ENCODE measurements around the gene PCBP4.

PCBP4 gene

GRCh38 chr3:51934991-51935885 lies 32.0 kb downstream of the PCBP4 start:
- H3K9me3 ChIP-seq (ENCODE audit: insufficient read depth, low read depth, low read length) = no peaks in the 10 kb centered on the region
- no peak overlapping the region for H3K9ac ChIP-seq (ENCODE audit: low read depth, low read length, poor library complexity, severe bottlenecking)
- TF ChIP-seq EZH2phosphoT487 (IDR thresholded peaks at IDR 0.05; ENCODE audit: borderline replicate concordance) = no peak
- H3K4me2 ChIP-seq (ENCODE audit: low read depth, low read length, poor library complexity, severe bottlenecking) = no peak overlapping the region
- H3K4me3 ChIP-seq (ENCODE audit: low read length, poor library complexity, severe bottlenecking) = no peak overlapping the region
- no peaks in the 10 kb centered on the region for H3K9me2 ChIP-seq (replicated peaks; ENCODE audit: low read depth, low read length)
- no peak overlapping the region for H2AFZ ChIP-seq (ENCODE audit: low read length)
- peaks cover 10% of the 10 kb centered on the region; the same call in 1 of the 2 replicates for H3K79me2 ChIP-seq (ENCODE audit: insufficient read depth, low read length)
- no peaks in the 10 kb centered on the region for H3F3A ChIP-seq (ENCODE audit: low read depth)
- H3K36me3 ChIP-seq (ENCODE audit: insufficient read depth, low read length) = peaks cover 28% of the 10 kb centered on the region; the same call in 1 of the 2 replicates
- H4K20me1 ChIP-seq (ENCODE audit: insufficient read depth, low read length, poor library complexity, severe bottlenecking) = no peaks in the 10 kb centered on the region
- H3K4me1 ChIP-seq (ENCODE audit: insufficient read depth, low read length, poor library complexity, severe bottlenecking) = peaks cover 5% of the 10 kb centered on the region
- no peaks in the 10 kb centered on the region for H3K27me3 ChIP-seq (ENCODE audit: insufficient read depth, low read length, poor library complexity, severe bottlenecking)

GRCh38 chr3:51934139-51934850 lies 33.0 kb downstream of the PCBP4 start:
- Histone ChIP-seq H4K20me1 (ENCODE audit: insufficient read depth, low read length, poor library complexity, severe bottlenecking) (no peaks in the 10 kb centered on the region), H3K9me2 (replicated peaks; ENCODE audit: low read depth, low read length) (no peaks in the 10 kb centered on the region), H3K4me1 (ENCODE audit: insufficient read depth, low read length, poor library complexity, severe bottlenecking) (no peaks in the 10 kb centered on the region), H3K4me3 (ENCODE audit: low read length, poor library complexity, severe bottlenecking) (no peak overlapping the region), H3K4me2 (ENCODE audit: low read depth, low read length, poor library complexity, severe bottlenecking) (no peak overlapping the region), H3K79me2 (ENCODE audit: insufficient read depth, low read length) (peaks cover 3% of the 10 kb centered on the region; the same call in 1 of the 2 replicates), H3K9ac (ENCODE audit: low read depth, low read length, poor library complexity, severe bottlenecking) (no peak overlapping the region), H3K9me3 (ENCODE audit: insufficient read depth, low read depth, low read length) (no peaks in the 10 kb centered on the region), H3F3A (ENCODE audit: low read depth) (no peaks in the 10 kb centered on the region), H3K27me3 (ENCODE audit: insufficient read depth, low read length, poor library complexity, severe bottlenecking) (no peaks in the 10 kb centered on the region), H2AFZ (ENCODE audit: low read length) (no peak overlapping the region), H3K36me3 (ENCODE audit: insufficient read depth, low read length) (peaks cover 28% of the 10 kb centered on the region; the same call in 1 of the 2 replicates)
- TF ChIP-seq, protein P1, sequence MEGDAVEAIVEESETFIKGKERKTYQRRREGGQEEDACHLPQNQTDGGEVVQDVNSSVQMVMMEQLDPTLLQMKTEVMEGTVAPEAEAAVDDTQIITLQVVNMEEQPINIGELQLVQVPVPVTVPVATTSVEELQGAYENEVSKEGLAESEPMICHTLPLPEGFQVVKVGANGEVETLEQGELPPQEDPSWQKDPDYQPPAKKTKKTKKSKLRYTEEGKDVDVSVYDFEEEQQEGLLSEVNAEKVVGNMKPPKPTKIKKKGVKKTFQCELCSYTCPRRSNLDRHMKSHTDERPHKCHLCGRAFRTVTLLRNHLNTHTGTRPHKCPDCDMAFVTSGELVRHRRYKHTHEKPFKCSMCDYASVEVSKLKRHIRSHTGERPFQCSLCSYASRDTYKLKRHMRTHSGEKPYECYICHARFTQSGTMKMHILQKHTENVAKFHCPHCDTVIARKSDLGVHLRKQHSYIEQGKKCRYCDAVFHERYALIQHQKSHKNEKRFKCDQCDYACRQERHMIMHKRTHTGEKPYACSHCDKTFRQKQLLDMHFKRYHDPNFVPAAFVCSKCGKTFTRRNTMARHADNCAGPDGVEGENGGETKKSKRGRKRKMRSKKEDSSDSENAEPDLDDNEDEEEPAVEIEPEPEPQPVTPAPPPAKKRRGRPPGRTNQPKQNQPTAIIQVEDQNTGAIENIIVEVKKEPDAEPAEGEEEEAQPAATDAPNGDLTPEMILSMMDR (conservative IDR thresholded peaks at IDR 0.05; ENCODE audit: low read length) = no peak

DNA sequence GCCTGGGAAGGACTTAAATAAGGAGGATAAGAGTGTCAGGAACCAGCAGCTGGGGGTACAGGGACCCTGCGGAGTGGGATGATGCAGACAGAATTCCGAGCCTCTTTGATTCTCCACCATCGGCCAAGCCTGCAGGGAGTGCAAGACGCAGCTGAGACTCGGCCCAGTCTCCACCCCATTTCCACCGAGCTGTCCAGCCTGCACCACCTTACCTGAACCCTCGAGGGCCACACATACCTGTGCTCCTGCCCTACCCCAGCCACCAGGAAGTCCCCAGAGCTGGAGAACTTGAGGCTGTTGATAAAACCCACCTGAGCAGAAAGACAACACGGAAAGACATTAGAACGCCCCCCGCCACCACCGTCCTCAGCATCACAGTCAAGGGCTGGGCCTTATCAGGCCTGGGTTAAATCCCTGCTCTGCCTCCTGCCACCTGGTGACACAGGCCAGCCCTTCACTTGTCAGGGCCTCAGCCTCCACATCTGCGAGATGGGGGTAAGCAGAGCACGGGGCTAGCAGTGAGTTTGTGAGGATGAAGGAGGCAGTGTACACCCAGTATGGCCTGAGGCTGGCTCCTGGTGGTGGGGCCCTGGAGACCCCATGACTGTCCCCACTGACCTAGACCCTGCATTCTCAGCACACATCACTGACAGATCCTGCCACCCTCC lies 33.6 kb downstream of the PCBP4 start:
- H3K79me2 ChIP-seq (ENCODE audit: insufficient read depth, low read length) = no peaks in the 10 kb centered on the region
- H3K27me3 ChIP-seq (ENCODE audit: insufficient read depth, low read length, poor library complexity, severe bottlenecking) = no peaks in the 10 kb centered on the region
- TF ChIP-seq EZH2phosphoT487 (IDR thresholded peaks at IDR 0.05; ENCODE audit: borderline replicate concordance) = no peak
- TF ChIP-seq, protein P1 (conservative IDR thresholded peaks at IDR 0.05; ENCODE audit: low read length) = no peak
- H3K9ac ChIP-seq (ENCODE audit: low read depth, low read length, poor library complexity, severe bottlenecking) = no peak overlapping the region
- no peaks in the 10 kb centered on the region for H3K4me1 ChIP-seq (ENCODE audit: insufficient read depth, low read length, poor library complexity, severe bottlenecking)
- no peaks in the 10 kb centered on the region for H4K20me1 ChIP-seq (ENCODE audit: insufficient read depth, low read length, poor library complexity, severe bottlenecking)
- peaks cover 28% of the 10 kb centered on the region; the same call in 1 of the 2 replicates for H3K36me3 ChIP-seq (ENCODE audit: insufficient read depth, low read length)
- no peak overlapping the region for H3K4me3 ChIP-seq (ENCODE audit: low read length, poor library complexity, severe bottlenecking)
- H3K9me3 ChIP-seq (ENCODE audit: insufficient read depth, low read depth, low read length) = no peaks in the 10 kb centered on the region
- H3K4me2 ChIP-seq (ENCODE audit: low read depth, low read length, poor library complexity, severe bottlenecking) = no peak overlapping the region
- H2AFZ ChIP-seq (ENCODE audit: low read length) = no peak overlapping the region
- no peaks in the 10 kb centered on the region for H3K9me2 ChIP-seq (replicated peaks; ENCODE audit: low read depth, low read length)
- no peaks in the 10 kb centered on the region for H3F3A ChIP-seq (ENCODE audit: low read depth)

All from Loucy (cell line).